Activated naive CD8-positive, alpha-beta T cell treated with anti-CD3 and anti-CD28 coated beads for 36 hours (primary cell): Measurements from ENCODE around the gene C2orf42. TPM values are rescaled to one million over a fixed set of nuclear protein-coding genes. Genes with fewer than 3 reads are reported as not detected.
"Not testable (repeated sequence)": the region's sequence is repeated elsewhere in the genome, so short reads cannot be mapped to it uniquely, and the experiment has no call there.

ENCODE experiments used
- DNase-seq: peaks from one replicate; pipeline ENCODE4 v3.0.0; 2021
- H3K27ac Mint-ChIP-seq: one replicate; pipeline ENCODE4 v1.8.0; 2022; ENCODE audit warnings: mild to moderate bottlenecking, moderate library complexity, mixed read lengths
- H3K27me3 Mint-ChIP-seq: one replicate; pipeline ENCODE4 v1.8.0; 2022; ENCODE audit warnings: mild to moderate bottlenecking, mixed read lengths
- H3K36me3 Mint-ChIP-seq: one replicate; pipeline ENCODE4 v1.8.0; 2021; ENCODE audit warnings: mild to moderate bottlenecking, mixed read lengths
- H3K4me1 Mint-ChIP-seq: one replicate; pipeline ENCODE4 v1.8.0; 2021; ENCODE audit warnings: mixed read lengths
- H3K4me3 Mint-ChIP-seq: one replicate; pipeline ENCODE4 v1.8.0; 2022; ENCODE audit warnings: mild to moderate bottlenecking, moderate library complexity, mixed read lengths
- H3K9me3 Mint-ChIP-seq: one replicate; pipeline ENCODE4 v1.8.0; 2022; ENCODE audit warnings: mixed read lengths
- total RNA-seq, 2 experiments: library from RNA; stranded (reverse); gene quantifications; one replicate each; pipeline ENCODE4 v1.2.3, GENCODE V29; 2021

The C2orf42 gene
- total RNA-seq, 2 experiments from 2014 or later: 16.0 to 17.4 TPM

- DNase-seq: no peak
- Mint-ChIP-seq H3K4me3 (peak overlapping the region; percentile 5), H3K4me1 (peaks cover 47% of the 10 kb centered on the region), H3K27me3 (no peaks in the 10 kb centered on the region), H3K9me3 (no peaks in the 10 kb centered on the region), H3K36me3 (peaks cover 15% of the 10 kb centered on the region), H3K27ac (peak overlapping the region; percentile 52)
Observed at GRCh38 chr2:70144443-70145143, 46.2 kb downstream of the C2orf42 start.

GRCh38 chr2:70143314-70144150 is 47.3 kb downstream of the C2orf42 start:
- peaks cover 53% of the 10 kb centered on the region for H3K4me1 Mint-ChIP-seq

GRCh38 chr2:70142590-70143313 is 48.1 kb downstream of the C2orf42 start:
- no peaks in the 10 kb centered on the region for H3K27me3 Mint-ChIP-seq
- DNase-seq: peak; percentile 100
- peak overlapping the region; percentile 99 for H3K27ac Mint-ChIP-seq
- peak overlapping the region; percentile 89 for H3K4me3 Mint-ChIP-seq
- no peaks in the 10 kb centered on the region for H3K9me3 Mint-ChIP-seq
- H3K36me3 Mint-ChIP-seq: peaks cover 4% of the 10 kb centered on the region
- peaks cover 59% of the 10 kb centered on the region for H3K4me1 Mint-ChIP-seq

More at GRCh38 chr2:70143314-70144150, 47.3 kb downstream of the C2orf42 start:
- peak; percentile 40 for DNase-seq
- H3K4me3 Mint-ChIP-seq: peak overlapping the region; percentile 89
- H3K9me3 Mint-ChIP-seq: no peaks in the 10 kb centered on the region
- H3K27me3 Mint-ChIP-seq: no peaks in the 10 kb centered on the region
- peaks cover 4% of the 10 kb centered on the region for H3K36me3 Mint-ChIP-seq
- peak overlapping the region; percentile 99 for H3K27ac Mint-ChIP-seq

- H3K27ac Mint-ChIP-seq: peak overlapping the region; percentile 99
- DNase-seq: no peak
- H3K27me3 Mint-ChIP-seq: no peaks in the 10 kb centered on the region
- peaks cover 5% of the 10 kb centered on the region for H3K36me3 Mint-ChIP-seq
- peaks cover 63% of the 10 kb centered on the region for H3K4me1 Mint-ChIP-seq
- H3K9me3 Mint-ChIP-seq: no peaks in the 10 kb centered on the region
- peak overlapping the region; percentile 89 for H3K4me3 Mint-ChIP-seq
Observed at GRCh38 chr2:70141902-70142589, 48.8 kb downstream of the C2orf42 start.

- H3K9me3 Mint-ChIP-seq: no peaks in the 10 kb centered on the region
- DNase-seq: peak; percentile 75
- H3K36me3 Mint-ChIP-seq: peaks cover 5% of the 10 kb centered on the region
- H3K27me3 Mint-ChIP-seq: no peaks in the 10 kb centered on the region
- peaks cover 62% of the 10 kb centered on the region for H3K4me1 Mint-ChIP-seq
- H3K4me3 Mint-ChIP-seq: peak overlapping the region; percentile 84
- H3K27ac Mint-ChIP-seq: peak overlapping the region; percentile 96
Observed at GRCh38 chr2:70141212-70141901, 49.5 kb downstream of the C2orf42 start.

- Mint-ChIP-seq H3K27me3 (no peaks in the 10 kb centered on the region), H3K27ac (peak overlapping the region; percentile 96), H3K9me3 (no peaks in the 10 kb centered on the region), H3K36me3 (peaks cover 5% of the 10 kb centered on the region), H3K4me1 (peaks cover 62% of the 10 kb centered on the region), H3K4me3 (peak overlapping the region; percentile 84)
- no peak for DNase-seq
Observed at GRCh38 chr2:70140791-70141211, 50.0 kb downstream of the C2orf42 start.

GRCh38 chr2:70134323-70134983 is 56.4 kb downstream of the C2orf42 start:
- peak overlapping the region; percentile 85 for H3K4me3 Mint-ChIP-seq
- peaks cover 70% of the 10 kb centered on the region for H3K4me1 Mint-ChIP-seq
- H3K9me3 Mint-ChIP-seq, H3K27me3 Mint-ChIP-seq, DNase-seq, H3K36me3 Mint-ChIP-seq: not testable (repeated sequence)
- peak overlapping the region; percentile 93 for H3K27ac Mint-ChIP-seq

- peak overlapping the region; percentile 93 for H3K27ac Mint-ChIP-seq
- H3K9me3 Mint-ChIP-seq: peaks cover 4% of the 10 kb centered on the region
- DNase-seq: no peak
Observed at GRCh38 chr2:70133491-70134322, 57.1 kb downstream of the C2orf42 start.

GRCh38 chr2:70133127-70133452 is 57.7 kb downstream of the C2orf42 start:
- peaks cover 67% of the 10 kb centered on the region for H3K4me1 Mint-ChIP-seq
- no peak for DNase-seq
- H3K4me3 Mint-ChIP-seq: peak overlapping the region; percentile 85
- peaks cover 11% of the 10 kb centered on the region for H3K36me3 Mint-ChIP-seq
- no peaks in the 10 kb centered on the region for H3K27me3 Mint-ChIP-seq
- peak overlapping the region; percentile 93 for H3K27ac Mint-ChIP-seq
- H3K9me3 Mint-ChIP-seq: peaks cover 4% of the 10 kb centered on the region

More at GRCh38 chr2:70133491-70134322, 57.1 kb downstream of the C2orf42 start:
- Mint-ChIP-seq H3K4me1 (peaks cover 66% of the 10 kb centered on the region), H3K27me3 (no peaks in the 10 kb centered on the region), H3K4me3 (peak overlapping the region; percentile 85), H3K36me3 (peaks cover 11% of the 10 kb centered on the region)

GRCh38 chr2:70132244-70133126 is 58.3 kb downstream of the C2orf42 start:
- no peaks in the 10 kb centered on the region for H3K27me3 Mint-ChIP-seq
- H3K4me3 Mint-ChIP-seq: peak overlapping the region; percentile 85
- peak overlapping the region; percentile 93 for H3K27ac Mint-ChIP-seq
- peaks cover 4% of the 10 kb centered on the region for H3K9me3 Mint-ChIP-seq
- peaks cover 67% of the 10 kb centered on the region for H3K4me1 Mint-ChIP-seq
- H3K36me3 Mint-ChIP-seq: peaks cover 11% of the 10 kb centered on the region
- DNase-seq: peak; percentile 35

GRCh38 chr2:70131344-70132143 is 59.3 kb downstream of the C2orf42 start:
- not testable (repeated sequence) for H3K27me3 Mint-ChIP-seq, H3K9me3 Mint-ChIP-seq, DNase-seq
- Mint-ChIP-seq H3K4me1 (peaks cover 71% of the 10 kb centered on the region), H3K27ac (peak overlapping the region; percentile 93), H3K4me3 (peak overlapping the region; percentile 85), H3K36me3 (peaks cover 10% of the 10 kb centered on the region)

GRCh38 chr2:70128005-70128404 is 62.8 kb downstream of the C2orf42 start:
- no peak overlapping the region for H3K4me3 Mint-ChIP-seq
- peaks cover 64% of the 10 kb centered on the region for H3K4me1 Mint-ChIP-seq
- H3K9me3 Mint-ChIP-seq: peaks cover 3% of the 10 kb centered on the region
- peak overlapping the region; percentile 8 for H3K27ac Mint-ChIP-seq
- peaks cover 23% of the 10 kb centered on the region for H3K36me3 Mint-ChIP-seq
- no peaks in the 10 kb centered on the region for H3K27me3 Mint-ChIP-seq
- no peak for DNase-seq
